SU-DHL-6 (cell line): ENCODE results near the gene LCN10.

ENCODE experiments used
- CTCF ChIP-seq: fragments of 200-600 bp; sonication (generic); IDR thresholded peaks from one replicate; pipeline ENCODE4 v1.5.1; 2017; ENCODE audit warnings: antibody characterized with exemption, mild to moderate bottlenecking, low read length, moderate library complexity; ENCODE audit not compliant: insufficient read depth, poor library complexity, severe bottlenecking
- EZH2phosphoT487 ChIP-seq: fragments of 200-600 bp; sonication (generic), shearing (Covaris generic); conservative IDR thresholded peaks from 2 replicates; pipeline ENCODE4 v1.6.1; 2018; ENCODE audit warnings: mild to moderate bottlenecking, antibody characterized with exemption, low read length, moderate library complexity, mixed read lengths

GRCh38 chr9:136709454-136710109 lies 33.2 kb downstream of the LCN10 start:
- TF ChIP-seq CTCF (no peak), EZH2phosphoT487 (no peak)
